ENCODE results near the gene TIE1.

- no peak for TF ChIP-seq ZNF8 (CRISPR knock-in tag; IDR thresholded peaks at IDR 0.05)
- no peak for TF ChIP-seq TSHZ2 (CRISPR knock-in tag; IDR thresholded peaks at IDR 0.05)
- no peak for TF ChIP-seq ZFP3 (CRISPR knock-in tag; IDR thresholded peaks at IDR 0.05)
- TF ChIP-seq RARB (CRISPR knock-in tag; IDR thresholded peaks at IDR 0.05): no peak
These were observed 50.2 kb downstream of the TIE1 start for GRCh38 chr1:43350976-43351375.

Measured in SK-N-SH treated with all-trans-retinoic acid at 6 μM for 48 hours (cell line).